ENCODE data around the gene LCORL.

- TF ChIP-seq RFX5 (IDR thresholded peaks at IDR 0.05; ENCODE audit: low read depth, low read length) (no peak), CHD1 (IDR thresholded peaks at IDR 0.05; ENCODE audit: low read depth, low read length) (no peak), CTCF (conservative IDR thresholded peaks at IDR 0.05; ENCODE audit: low read depth, low read length) (no peak), CEBPB (IDR thresholded peaks at IDR 0.05; ENCODE audit: low read depth, low read length) (no peak; the same call in 1 of the 2 replicates), POLR2A (IDR thresholded peaks at IDR 0.05; ENCODE audit: low read depth, low read length) (no peak), SMC3 (IDR thresholded peaks at IDR 0.05; ENCODE audit: low read depth, low read length) (no peak), USF2 (IDR thresholded peaks at IDR 0.05; ENCODE audit: low read depth, low read length) (no peak), RCOR1 (IDR thresholded peaks at IDR 0.05; ENCODE audit: insufficient replicate concordance, low read length) (no peak), FOS (IDR thresholded peaks at IDR 0.05; ENCODE audit: low read depth, low read length) (no peak), MAFK (IDR thresholded peaks at IDR 0.05; ENCODE audit: low read depth, low read length) (no peak), MAZ (IDR thresholded peaks at IDR 0.05; ENCODE audit: borderline replicate concordance, low read depth, low read length) (no peak), RAD21 (IDR thresholded peaks at IDR 0.05; ENCODE audit: low read length) (no peak), MXI1 (IDR thresholded peaks at IDR 0.05; ENCODE audit: borderline replicate concordance, low read depth, low read length) (no peak)
These were observed 11.8 kb upstream of the LCORL start for GRCh38 chr4:18033111-18034085.
